T1000 (cell line): ENCODE data around the gene C6orf47.

ENCODE experiments used
- DNase-seq: peaks from one replicate; lab custom pipeline; 2025; ENCODE audit warnings: mixed read lengths; lab: John Stamatoyannopoulos, UW

C6orf47 gene

GRCh38 chr6:31614684-31615578, 45.6 kb downstream of the C6orf47 start, which contains the start of gene AIF1:
Gene AIF1 (plus strand): TSS chr6:31615234. CDS start chr6:31615330, 96 bp downstream.
- DNase-seq = no peak

DNA sequence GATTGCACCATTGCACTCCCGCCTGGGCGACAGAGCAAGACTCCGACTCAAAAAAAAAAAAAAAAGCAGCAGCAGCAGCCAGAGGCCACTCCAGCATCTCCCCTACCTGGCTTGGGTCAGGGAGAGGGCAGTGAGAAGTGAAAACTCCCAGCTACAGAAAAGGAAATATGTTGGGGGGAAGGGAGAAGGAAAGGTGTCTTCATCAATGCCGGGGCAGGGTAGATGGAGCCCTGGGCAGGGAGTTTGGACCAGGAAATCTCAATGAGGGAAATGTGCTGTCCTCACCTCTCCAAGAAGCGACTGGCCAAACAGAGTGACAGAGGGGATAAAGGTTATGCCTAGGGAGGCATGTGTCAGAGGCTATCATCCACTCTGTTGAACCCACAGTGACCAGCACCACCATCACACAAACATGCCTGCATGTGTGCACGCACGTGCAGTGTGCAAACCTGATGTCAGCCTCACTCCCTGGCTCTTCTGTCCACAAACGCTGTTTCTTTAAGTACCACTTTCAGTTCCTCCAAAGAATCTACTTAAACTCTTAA, 46.4 kb downstream of the C6orf47 start:
- no peak for DNase-seq

- no peak for DNase-seq
These were observed 49.6 kb downstream of the C6orf47 start for GRCh38 chr6:31610968-31611367.

GRCh38 chr6:31609519-31610406, 50.8 kb downstream of the C6orf47 start:
- DNase-seq = no peak
